Fibroblast of lung (primary cell): ENCODE results near the gene GALNT17. TPM values are rescaled to one million over a fixed set of nuclear protein-coding genes. Genes with fewer than 3 reads are reported as not detected.

Experiments
- DNase-seq, 2 donors: peaks; one replicate each; pipeline versions ENCODE4 v3.0.0 to v3.0.0-alpha.2; 2010; ENCODE audit warnings: low read depth in 2 of 2
- H2AFZ ChIP-seq: 2 replicates; pipeline ENCODE4 v1.5.1; 2012; ENCODE audit warnings: low read length, control low read depth, inconsistent platforms
- H3K27ac ChIP-seq: 2 replicates; pipeline ENCODE4 v1.5.1; 2011; ENCODE audit warnings: low read length, control low read depth; ENCODE audit not compliant: insufficient read depth
- H3K27me3 ChIP-seq: 2 replicates; pipeline ENCODE4 v1.5.1; 2011; ENCODE audit warnings: mild to moderate bottlenecking, low read length; ENCODE audit not compliant: control insufficient read depth, insufficient read depth
- H3K36me3 ChIP-seq: 2 replicates; pipeline ENCODE4 v1.5.1; 2011; ENCODE audit warnings: low read length; ENCODE audit not compliant: control insufficient read depth, insufficient read depth
- H3K4me1 ChIP-seq: 2 replicates; pipeline ENCODE4 v1.5.1; 2011; ENCODE audit warnings: low read length; ENCODE audit not compliant: control insufficient read depth, insufficient read depth; ENCODE audit errors: extremely low read depth
- H3K4me2 ChIP-seq: 2 replicates; pipeline ENCODE4 v1.5.1; 2011; ENCODE audit warnings: low read length, control low read depth; ENCODE audit not compliant: insufficient read depth; ENCODE audit errors: extremely low read depth
- H3K4me3 ChIP-seq, 4 experiments: fragments of 200-600 bp in 1 of 4; sonication (generic) in 1 of 4; replicated peaks in 1 of 4; 2 replicates each; pipeline ENCODE4 v1.5.1; 2011 to 2016; ENCODE audit warnings: low read length in 4 of 4, low read depth in 3 of 4, mild to moderate bottlenecking in 3 of 4, control low read depth in 2 of 4, inconsistent platforms in 1 of 4, mixed read lengths in 1 of 4; ENCODE audit not compliant: insufficient read depth in 1 of 4; ENCODE audit errors: control extremely low read depth in 1 of 4
- H3K79me2 ChIP-seq: 2 replicates; pipeline ENCODE4 v1.5.1; 2012; ENCODE audit warnings: mild to moderate bottlenecking, low read length, inconsistent platforms; ENCODE audit not compliant: control insufficient read depth, insufficient read depth
- H3K9ac ChIP-seq: 2 replicates; pipeline ENCODE4 v1.5.1; 2011; ENCODE audit warnings: mild to moderate bottlenecking, low read length, control low read depth; ENCODE audit not compliant: insufficient read depth
- H3K9me3 ChIP-seq: 2 replicates; pipeline ENCODE4 v1.5.1; 2012; ENCODE audit warnings: low read depth, low read length; ENCODE audit not compliant: control insufficient read depth, insufficient read depth
- H4K20me1 ChIP-seq: 2 replicates; pipeline ENCODE4 v1.5.1; 2011; ENCODE audit warnings: low read length; ENCODE audit not compliant: control insufficient read depth, insufficient read depth; ENCODE audit errors: extremely low read depth
- EZH2 ChIP-seq: IDR thresholded peaks from 2 replicates; pipeline ENCODE4 v1.5.1; 2012; ENCODE audit warnings: low read length, control low read depth, mild to moderate bottlenecking; ENCODE audit errors: missing control alignments
- polyA plus RNA-seq, 2 donors: library from polyadenylated mRNA; depleted of rRNA in 1 of 2; stranded (reverse) in 1 of 2; unstranded in 1 of 2; fragments of >200 nt; gene quantifications; 2 replicates each; pipeline ENCODE4 v1.2.1, GENCODE V29; 2011 to 2012; ENCODE audit warnings: missing spikeins in 1 of 2
- total RNA-seq: library from RNA; depleted of rRNA; stranded (reverse); fragments of >200 nt; gene quantifications from 2 replicates; pipeline ENCODE4 v1.2.1, GENCODE V29; 2014
- TF ChIP-seq, protein P1 (sequence below), 2 donors: IDR thresholded peaks in 1 of 2; conservative IDR thresholded peaks in 1 of 2; 1 replicate in 1 of 2; 2 replicates in 1 of 2; pipeline ENCODE4 v1.5.1; 2011 to 2012; ENCODE audit warnings: low read length in 2 of 2, control low read depth in 1 of 2, inconsistent platforms in 1 of 2, low read depth in 1 of 2, mild to moderate bottlenecking in 1 of 2

Gene GALNT17
- total and polyA plus RNA-seq, 2 donors (not counting 1 experiment from before 2014, with no cell fraction given): under 0.01 TPM; not detected in 1

DNA sequence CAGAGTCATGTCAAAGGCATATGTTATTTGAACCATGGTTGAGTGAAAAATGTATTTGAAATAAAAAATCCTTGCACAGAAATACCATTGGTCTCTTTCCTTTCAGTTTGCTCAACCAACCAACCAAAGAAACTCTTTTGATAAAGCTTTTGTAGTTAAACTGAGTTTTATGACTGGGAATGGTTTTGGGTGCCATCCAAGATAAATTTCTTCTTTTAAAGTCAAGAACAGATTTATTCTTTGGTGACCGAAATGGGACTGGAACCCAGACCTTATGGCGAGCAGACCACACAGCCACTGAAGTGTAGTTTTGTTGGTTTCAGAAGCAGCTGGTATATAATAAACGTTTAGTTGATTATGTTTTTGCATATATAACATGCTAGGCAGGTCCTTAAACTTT lies 2.8 kb upstream of the GALNT17 start:
- H3K4me1 ChIP-seq: no peaks in the 10 kb centered on the region
- H3K4me2 ChIP-seq: no peak overlapping the region
- no peak overlapping the region for H2AFZ ChIP-seq
- no peak overlapping the region for H3K4me3 ChIP-seq
- H3K9me3 ChIP-seq: no peaks in the 10 kb centered on the region
- no peak overlapping the region for H3K9ac ChIP-seq
- peaks cover 2% of the 10 kb centered on the region for H3K27me3 ChIP-seq
- TF ChIP-seq, protein P1, sequence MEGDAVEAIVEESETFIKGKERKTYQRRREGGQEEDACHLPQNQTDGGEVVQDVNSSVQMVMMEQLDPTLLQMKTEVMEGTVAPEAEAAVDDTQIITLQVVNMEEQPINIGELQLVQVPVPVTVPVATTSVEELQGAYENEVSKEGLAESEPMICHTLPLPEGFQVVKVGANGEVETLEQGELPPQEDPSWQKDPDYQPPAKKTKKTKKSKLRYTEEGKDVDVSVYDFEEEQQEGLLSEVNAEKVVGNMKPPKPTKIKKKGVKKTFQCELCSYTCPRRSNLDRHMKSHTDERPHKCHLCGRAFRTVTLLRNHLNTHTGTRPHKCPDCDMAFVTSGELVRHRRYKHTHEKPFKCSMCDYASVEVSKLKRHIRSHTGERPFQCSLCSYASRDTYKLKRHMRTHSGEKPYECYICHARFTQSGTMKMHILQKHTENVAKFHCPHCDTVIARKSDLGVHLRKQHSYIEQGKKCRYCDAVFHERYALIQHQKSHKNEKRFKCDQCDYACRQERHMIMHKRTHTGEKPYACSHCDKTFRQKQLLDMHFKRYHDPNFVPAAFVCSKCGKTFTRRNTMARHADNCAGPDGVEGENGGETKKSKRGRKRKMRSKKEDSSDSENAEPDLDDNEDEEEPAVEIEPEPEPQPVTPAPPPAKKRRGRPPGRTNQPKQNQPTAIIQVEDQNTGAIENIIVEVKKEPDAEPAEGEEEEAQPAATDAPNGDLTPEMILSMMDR (conservative IDR thresholded peaks at IDR 0.05 in 1 of 2, IDR thresholded peaks at IDR 0.05 in 1 of 2; ENCODE audit: low read depth in 1 of 2, low read length in 2 of 2): no peak
- TF ChIP-seq EZH2: no peak
- H4K20me1 ChIP-seq: no peaks in the 10 kb centered on the region
- no peak overlapping the region for H3K27ac ChIP-seq
- no peaks in the 10 kb centered on the region for H3K36me3 ChIP-seq
- DNase-seq: no peak
- H3K79me2 ChIP-seq: no peaks in the 10 kb centered on the region

DNA sequence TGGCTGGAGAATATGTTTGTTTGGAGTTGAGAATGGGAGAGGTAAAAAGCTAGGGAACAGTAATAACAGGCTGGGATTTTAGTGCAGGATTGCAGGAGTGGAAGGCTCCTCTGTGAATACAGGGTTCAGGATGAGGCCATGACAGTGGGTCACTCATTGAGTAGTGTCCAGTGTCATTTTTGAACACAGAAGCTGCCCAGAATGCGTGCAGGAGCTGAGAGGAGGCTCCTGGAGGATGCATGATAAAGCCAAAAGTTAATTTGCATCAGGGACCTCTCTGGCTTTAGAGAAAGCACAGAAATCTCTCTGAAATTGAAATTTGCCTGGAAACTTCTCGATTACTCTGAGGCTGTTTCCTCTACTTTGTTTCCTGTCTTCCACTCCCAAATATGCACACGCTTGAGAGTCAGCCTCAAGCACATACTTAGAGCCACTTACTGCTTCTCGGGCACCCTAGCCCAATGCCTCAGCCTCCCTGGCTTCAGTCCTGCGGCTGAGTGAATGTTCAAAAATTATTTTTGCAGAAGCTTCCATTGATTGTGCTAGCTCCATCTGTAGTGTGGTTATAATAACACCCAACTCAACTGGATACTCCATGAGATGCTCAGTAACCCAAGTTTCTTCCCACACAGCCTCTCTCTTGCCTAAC lies 1.8 kb upstream of the GALNT17 start:
- TF ChIP-seq, protein P1 (conservative IDR thresholded peaks at IDR 0.05 in 1 of 2, IDR thresholded peaks at IDR 0.05 in 1 of 2; ENCODE audit: low read depth in 1 of 2, low read length in 2 of 2): no peak
- no peak for TF ChIP-seq EZH2
- no peak for DNase-seq
- H2AFZ ChIP-seq: no peak overlapping the region
- no peaks in the 10 kb centered on the region for H3K36me3 ChIP-seq
- H3K9me3 ChIP-seq: no peaks in the 10 kb centered on the region
- H4K20me1 ChIP-seq: no peaks in the 10 kb centered on the region
- no peak overlapping the region for H3K4me3 ChIP-seq
- H3K9ac ChIP-seq: no peak overlapping the region
- H3K4me1 ChIP-seq: no peaks in the 10 kb centered on the region
- H3K27me3 ChIP-seq: peaks cover 2% of the 10 kb centered on the region
- no peak overlapping the region for H3K4me2 ChIP-seq
- no peak overlapping the region for H3K27ac ChIP-seq
- no peaks in the 10 kb centered on the region for H3K79me2 ChIP-seq

DNA sequence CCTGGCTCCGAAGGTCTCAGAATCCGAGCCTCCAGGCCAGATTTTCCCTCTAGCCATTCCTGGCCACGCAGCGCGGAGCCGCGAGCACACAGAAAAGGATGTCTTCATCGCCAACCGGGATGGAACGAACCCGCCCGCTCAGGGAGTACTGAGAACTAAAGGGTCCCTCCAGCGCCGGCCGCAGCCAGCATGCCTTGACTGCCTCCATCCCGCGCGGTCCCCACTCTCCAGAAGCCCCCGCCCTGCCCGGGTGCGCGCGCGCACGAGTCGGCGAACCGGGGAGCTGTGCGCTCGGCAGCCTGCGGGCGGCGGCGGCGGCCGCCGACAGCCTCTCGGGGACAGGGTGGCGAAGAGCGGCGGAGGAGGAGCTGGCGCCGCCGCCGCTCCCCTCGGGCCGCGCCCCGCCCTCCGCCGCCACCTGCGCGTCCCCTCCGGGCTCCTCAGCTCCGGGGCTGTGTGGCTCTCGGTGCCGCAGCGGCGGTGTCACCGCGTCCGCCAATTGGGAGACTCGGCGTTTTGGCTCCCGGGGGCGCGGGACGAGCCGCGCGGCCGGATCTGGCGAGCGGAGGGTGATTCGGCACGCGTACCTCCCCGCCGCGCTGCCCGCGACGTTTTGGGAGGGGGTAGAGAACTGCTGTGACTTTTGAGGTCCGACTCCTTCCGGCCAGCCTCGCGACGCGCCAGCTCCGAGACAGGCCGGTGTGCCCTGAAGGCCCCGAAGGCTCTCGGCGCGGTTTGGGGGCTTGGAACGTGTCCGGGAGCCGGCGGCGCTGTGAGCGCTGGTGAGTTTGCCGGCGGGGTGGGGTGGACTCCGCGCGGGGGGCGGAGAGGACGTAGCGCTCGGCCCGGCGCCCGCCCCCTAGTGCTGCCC lies 453 bp upstream of the GALNT17 start:
- H3K27ac ChIP-seq: no peak overlapping the region
- H3K9me3 ChIP-seq: no peaks in the 10 kb centered on the region
- H2AFZ ChIP-seq: no peak overlapping the region
- no peaks in the 10 kb centered on the region for H4K20me1 ChIP-seq
- H3K4me3 ChIP-seq: no peak overlapping the region
- H3K79me2 ChIP-seq: no peaks in the 10 kb centered on the region
- peak in 1 of 2 donors; percentile 44 for DNase-seq
- H3K4me2 ChIP-seq: no peak overlapping the region
- TF ChIP-seq, protein P1 (conservative IDR thresholded peaks at IDR 0.05 in 1 of 2, IDR thresholded peaks at IDR 0.05 in 1 of 2; ENCODE audit: low read depth in 1 of 2, low read length in 2 of 2): no peak
- TF ChIP-seq EZH2: no peak
- no peaks in the 10 kb centered on the region for H3K4me1 ChIP-seq
- H3K36me3 ChIP-seq: no peaks in the 10 kb centered on the region
- H3K27me3 ChIP-seq: peaks cover 2% of the 10 kb centered on the region
- no peak overlapping the region for H3K9ac ChIP-seq
